ENCODE measurements around the gene PPP4R2.
"Not testable (repeated sequence)": the region's sequence is repeated elsewhere in the genome, so short reads cannot be mapped to it uniquely, and the experiment has no call there.

PPP4R2 gene

GRCh38 chr3:72977060-72977808 lies 19.4 kb upstream of the PPP4R2 start:
- DNase-seq = no peak

GRCh38 chr3:72982609-72983366 lies 13.8 kb upstream of the PPP4R2 start:
- no peak for DNase-seq

- no peak for DNase-seq
Measured at GRCh38 chr3:72985576-72985975, 11.0 kb upstream of the PPP4R2 start.

GRCh38 chr3:72990701-72991395 lies 5.8 kb upstream of the PPP4R2 start:
- DNase-seq = no peak

GRCh38 chr3:72991522-72991921 lies 5.1 kb upstream of the PPP4R2 start:
- DNase-seq = no peak

GRCh38 chr3:72993391-72993790 lies 3.2 kb upstream of the PPP4R2 start:
- DNase-seq = no peak

GRCh38 chr3:72995337-72995736 lies 1.3 kb upstream of the PPP4R2 start:
- no peak for DNase-seq

- no peak for DNase-seq
Measured at GRCh38 chr3:72996121-72996472, 514 bp upstream of the PPP4R2 start.

GRCh38 chr3:72997421-72997961 lies 880 bp downstream of the PPP4R2 start:
- peak in 2 of 3 experiments; percentile 24 to 60 for DNase-seq

- no peak for DNase-seq
Measured at GRCh38 chr3:72998466-72998865, 1.9 kb downstream of the PPP4R2 start.

GRCh38 chr3:72999951-73000350 lies 3.3 kb downstream of the PPP4R2 start:
- DNase-seq = no peak

- not testable (repeated sequence) for DNase-seq
Measured at GRCh38 chr3:73003050-73003449, 6.4 kb downstream of the PPP4R2 start.

- DNase-seq = no peak
Measured at GRCh38 chr3:73004316-73004715, 7.7 kb downstream of the PPP4R2 start.

GRCh38 chr3:73007992-73008712 lies 11.5 kb downstream of the PPP4R2 start:
- DNase-seq = no peak

GRCh38 chr3:73009008-73009407 lies 12.4 kb downstream of the PPP4R2 start:
- no peak for DNase-seq

- DNase-seq = no peak
Measured at GRCh38 chr3:73009750-73010149, 13.1 kb downstream of the PPP4R2 start.

GRCh38 chr3:73010158-73010557 lies 13.5 kb downstream of the PPP4R2 start:
- peak in 1 of 3 experiments; percentile 76 for DNase-seq

GRCh38 chr3:73018298-73018697 lies 21.7 kb downstream of the PPP4R2 start:
- DNase-seq = no peak

GRCh38 chr3:73018790-73019441 lies 22.3 kb downstream of the PPP4R2 start:
- DNase-seq = no peak

- DNase-seq = no peak
Measured at GRCh38 chr3:73021301-73021835, 24.8 kb downstream of the PPP4R2 start.

GRCh38 chr3:73024836-73025235 lies 28.2 kb downstream of the PPP4R2 start:
- DNase-seq = no peak

Measured in NCI-H1417 (cell line).